Activated CD8-positive, alpha-beta T cell treated with anti-CD3 and anti-CD28 coated beads for 36 hours (primary cell): Measurements from ENCODE around the gene MARF1. TPM values are rescaled to one million over a fixed set of nuclear protein-coding genes. Genes with fewer than 3 reads are reported as not detected.
"Not testable (repeated sequence)": the region's sequence is repeated elsewhere in the genome, so short reads cannot be mapped to it uniquely, and the experiment has no call there.

Source experiments
- ATAC-seq: fragments of 200-7000 bp; cut with Tn5 transposase; one replicate; pipeline ENCODE4 v1.10.0; 2021; ENCODE audit warnings: mild to moderate bottlenecking, moderate library complexity
- CTCF ChIA-PET: fragments of 350-600 bp; sonication (Branson Sonifier 250); formaldehyde crosslinking; loops from one replicate; lab custom pipeline; 2021; ENCODE audit warnings: antibody characterized with exemption; lab: Charles Lee
- POLR2A ChIA-PET: fragments of 350-600 bp; sonication (Branson Sonifier 250); formaldehyde crosslinking; loops from one replicate; lab custom pipeline; 2021; ENCODE audit warnings: antibody characterized with exemption; lab: Charles Lee
- DNase-seq: peaks from one replicate; pipeline ENCODE4 v3.0.0-alpha.2; 2020
- H3K27ac Mint-ChIP-seq: one replicate; pipeline ENCODE4 v1.8.0; 2021; ENCODE audit warnings: mild to moderate bottlenecking, mixed read lengths
- H3K27me3 Mint-ChIP-seq: one replicate; pipeline ENCODE4 v1.8.0; 2021; ENCODE audit warnings: mixed read lengths
- H3K36me3 Mint-ChIP-seq: one replicate; pipeline ENCODE4 v1.8.0; 2021; ENCODE audit warnings: low read depth, mixed read lengths
- H3K4me1 Mint-ChIP-seq: one replicate; pipeline ENCODE4 v1.8.0; 2021; ENCODE audit warnings: low read depth, mixed read lengths
- H3K4me3 Mint-ChIP-seq: one replicate; pipeline ENCODE4 v1.8.0; 2021; ENCODE audit warnings: mild to moderate bottlenecking, moderate library complexity, mixed read lengths
- H3K9me3 Mint-ChIP-seq: one replicate; pipeline ENCODE4 v1.8.0; 2021; ENCODE audit warnings: mixed read lengths
- intact Hi-C: fragments of 100-400 bp; cut with micrococcal nuclease; formaldehyde crosslinking; loops from one replicate; pipeline ENCODE4 v1.10.0; 2022
- total RNA-seq, 2 experiments: library from RNA; stranded (reverse); gene quantifications; one replicate each; pipeline ENCODE4 v1.2.3, GENCODE V29; 2021
- TF ChIP-seq, protein P1 (sequence below): fragments of 200-600 bp; IDR thresholded peaks from one replicate; pipeline ENCODE4 v1.8.0; 2022; ENCODE audit warnings: antibody characterized with exemption, mild to moderate bottlenecking

Gene MARF1
- total RNA-seq, 2 experiments from 2014 or later: 55.7 to 56.0 TPM

DNA sequence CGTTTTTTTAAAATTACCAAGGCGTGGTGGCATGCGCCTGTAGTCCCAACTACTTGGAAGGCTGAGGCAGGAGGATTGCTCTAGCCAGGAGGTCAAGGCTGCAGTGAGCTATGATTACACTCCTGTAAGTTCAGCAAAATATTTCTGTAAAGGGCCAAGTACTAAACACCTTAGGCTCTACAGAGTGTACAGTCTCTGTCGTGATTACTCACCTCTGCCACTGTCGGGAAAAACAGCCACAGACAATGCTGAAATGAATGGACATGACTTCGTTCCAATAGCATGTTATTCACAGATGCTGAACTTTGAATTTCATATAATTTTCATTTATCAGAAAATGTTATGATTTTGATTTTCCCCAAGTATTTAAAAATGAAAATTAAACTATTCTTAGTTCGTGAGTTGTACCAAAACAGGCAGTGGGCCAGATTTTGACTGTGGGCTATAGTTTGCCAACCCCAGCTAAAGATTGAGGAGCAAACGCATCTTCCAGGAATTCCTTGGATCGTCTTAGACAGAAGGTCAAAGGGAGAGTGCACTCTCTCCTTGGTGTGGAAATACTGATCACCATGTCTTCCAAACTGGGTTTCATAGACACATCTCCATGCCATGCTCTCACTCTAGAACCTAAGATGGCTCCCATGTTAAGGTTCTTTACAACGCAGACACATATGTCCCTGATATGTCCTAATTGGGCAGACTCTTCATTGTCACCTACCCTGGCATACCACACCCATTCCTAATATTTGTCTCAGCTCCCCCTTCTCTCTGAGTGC lies 89.5 kb downstream of the MARF1 start:
- ATAC-seq (peak; percentile 20), DNase-seq (peak; percentile 42)
- CTCF ChIA-PET: interaction anchor here (1.0 kb wide), 1 partner anchor 19 kb away, joined by 3 read pairs; no protein-coding TSS in a partner anchor
- Mint-ChIP-seq H3K27me3 (no peaks in the 10 kb centered on the region), H3K4me3 (no peak overlapping the region), H3K9me3 (no peaks in the 10 kb centered on the region), H3K27ac (no peak overlapping the region), H3K4me1 (peaks cover 8% of the 10 kb centered on the region), H3K36me3 (no peaks in the 10 kb centered on the region)
- intact Hi-C loops: no loop called here
- POLR2A ChIA-PET: no interaction called here
- TF ChIP-seq, protein P1, sequence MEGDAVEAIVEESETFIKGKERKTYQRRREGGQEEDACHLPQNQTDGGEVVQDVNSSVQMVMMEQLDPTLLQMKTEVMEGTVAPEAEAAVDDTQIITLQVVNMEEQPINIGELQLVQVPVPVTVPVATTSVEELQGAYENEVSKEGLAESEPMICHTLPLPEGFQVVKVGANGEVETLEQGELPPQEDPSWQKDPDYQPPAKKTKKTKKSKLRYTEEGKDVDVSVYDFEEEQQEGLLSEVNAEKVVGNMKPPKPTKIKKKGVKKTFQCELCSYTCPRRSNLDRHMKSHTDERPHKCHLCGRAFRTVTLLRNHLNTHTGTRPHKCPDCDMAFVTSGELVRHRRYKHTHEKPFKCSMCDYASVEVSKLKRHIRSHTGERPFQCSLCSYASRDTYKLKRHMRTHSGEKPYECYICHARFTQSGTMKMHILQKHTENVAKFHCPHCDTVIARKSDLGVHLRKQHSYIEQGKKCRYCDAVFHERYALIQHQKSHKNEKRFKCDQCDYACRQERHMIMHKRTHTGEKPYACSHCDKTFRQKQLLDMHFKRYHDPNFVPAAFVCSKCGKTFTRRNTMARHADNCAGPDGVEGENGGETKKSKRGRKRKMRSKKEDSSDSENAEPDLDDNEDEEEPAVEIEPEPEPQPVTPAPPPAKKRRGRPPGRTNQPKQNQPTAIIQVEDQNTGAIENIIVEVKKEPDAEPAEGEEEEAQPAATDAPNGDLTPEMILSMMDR: no peak

DNA sequence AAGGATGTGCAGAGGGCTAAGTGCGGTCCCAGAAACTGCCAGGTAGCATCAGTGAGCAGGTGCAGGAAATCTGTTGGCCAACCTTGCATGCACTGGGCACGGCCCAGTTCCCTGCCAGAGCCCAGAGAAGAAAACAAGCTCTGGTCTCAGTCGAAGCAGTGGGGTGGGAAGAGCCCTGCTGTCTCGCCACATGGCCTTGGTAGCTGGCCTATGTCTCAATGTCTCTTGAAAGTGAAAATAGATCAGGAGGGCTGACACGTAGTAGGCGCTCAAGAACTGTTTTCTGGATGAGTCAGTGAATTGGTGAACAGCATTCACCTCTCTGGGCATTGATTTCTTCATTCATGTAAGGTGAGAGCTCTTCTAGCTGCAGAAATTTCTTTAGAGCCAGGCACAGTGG lies 90.4 kb downstream of the MARF1 start:
- DNase-seq (peak; percentile 37), ATAC-seq (peak; percentile 66)
- no peaks in the 10 kb centered on the region for H3K9me3 Mint-ChIP-seq
- H3K27ac Mint-ChIP-seq: no peak overlapping the region
- peaks cover 8% of the 10 kb centered on the region for H3K4me1 Mint-ChIP-seq
- intact Hi-C loops: no loop called here
- ChIA-PET CTCF (interaction anchor here (0.9 to 1.0 kb wide), 2 partner anchors 20 kb away, joined by 3 read pairs; no protein-coding TSS in a partner anchor), POLR2A (no interaction called here)
- H3K36me3 Mint-ChIP-seq: no peaks in the 10 kb centered on the region
- H3K4me3 Mint-ChIP-seq: no peak overlapping the region
- TF ChIP-seq, protein P1: no peak
- no peaks in the 10 kb centered on the region for H3K27me3 Mint-ChIP-seq

DNA sequence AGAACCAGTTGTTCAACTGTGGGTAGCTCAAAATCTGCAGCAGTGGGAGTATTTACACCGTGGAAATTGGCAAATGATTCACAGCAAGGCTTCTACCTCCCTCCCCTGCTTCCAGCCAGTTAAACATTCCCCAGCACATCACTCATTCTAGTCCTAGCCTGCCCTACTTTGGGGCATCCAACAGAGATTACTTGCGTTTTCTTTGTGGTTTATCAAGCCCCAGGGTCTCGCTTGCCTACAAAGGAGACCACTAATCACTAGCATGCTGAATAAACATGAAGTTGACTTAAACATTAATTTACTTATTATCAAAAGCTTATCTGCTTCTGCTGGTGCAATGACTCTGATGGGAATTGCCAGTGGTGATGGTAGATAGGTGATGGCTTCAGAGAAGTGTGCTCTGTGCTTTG lies 94.5 kb downstream of the MARF1 start:
- ATAC-seq (no peak), DNase-seq (no peak)
- Mint-ChIP-seq H3K4me1 (peaks cover 10% of the 10 kb centered on the region), H3K36me3 (no peaks in the 10 kb centered on the region), H3K4me3 (no peak overlapping the region), H3K27me3 (no peaks in the 10 kb centered on the region), H3K9me3 (no peaks in the 10 kb centered on the region), H3K27ac (no peak overlapping the region)
- POLR2A ChIA-PET: interaction anchor here (0.6 to 1.8 kb wide), 3 partner anchors 10 to 26 kb away, joined by 3 to 5 read pairs (median 4); no protein-coding TSS in a partner anchor
- CTCF ChIA-PET: interaction anchor here (1.2 to 1.5 kb wide), 2 partner anchors 8 to 121 kb away, joined by 3 to 4 read pairs; no protein-coding TSS in a partner anchor
- intact Hi-C loops: no loop called here
- TF ChIP-seq, protein P1: no peak

DNA sequence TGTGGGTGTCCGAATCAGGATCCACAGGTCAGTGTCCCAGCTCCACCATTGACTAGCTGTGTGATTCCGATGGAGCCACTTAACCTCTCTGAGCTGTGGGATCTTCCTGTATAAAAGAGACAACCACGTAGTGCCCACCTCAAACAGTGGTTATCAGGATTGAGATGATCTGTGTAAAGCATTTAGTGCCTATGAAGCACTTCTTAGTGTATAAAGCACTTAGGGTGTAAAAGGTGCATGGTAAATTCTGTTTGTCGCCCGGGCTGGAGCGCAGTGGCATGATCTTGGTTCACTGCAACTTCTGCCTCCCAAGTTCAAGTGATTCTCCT lies 95.2 kb downstream of the MARF1 start:
- intact Hi-C loops: no loop called here

DNA sequence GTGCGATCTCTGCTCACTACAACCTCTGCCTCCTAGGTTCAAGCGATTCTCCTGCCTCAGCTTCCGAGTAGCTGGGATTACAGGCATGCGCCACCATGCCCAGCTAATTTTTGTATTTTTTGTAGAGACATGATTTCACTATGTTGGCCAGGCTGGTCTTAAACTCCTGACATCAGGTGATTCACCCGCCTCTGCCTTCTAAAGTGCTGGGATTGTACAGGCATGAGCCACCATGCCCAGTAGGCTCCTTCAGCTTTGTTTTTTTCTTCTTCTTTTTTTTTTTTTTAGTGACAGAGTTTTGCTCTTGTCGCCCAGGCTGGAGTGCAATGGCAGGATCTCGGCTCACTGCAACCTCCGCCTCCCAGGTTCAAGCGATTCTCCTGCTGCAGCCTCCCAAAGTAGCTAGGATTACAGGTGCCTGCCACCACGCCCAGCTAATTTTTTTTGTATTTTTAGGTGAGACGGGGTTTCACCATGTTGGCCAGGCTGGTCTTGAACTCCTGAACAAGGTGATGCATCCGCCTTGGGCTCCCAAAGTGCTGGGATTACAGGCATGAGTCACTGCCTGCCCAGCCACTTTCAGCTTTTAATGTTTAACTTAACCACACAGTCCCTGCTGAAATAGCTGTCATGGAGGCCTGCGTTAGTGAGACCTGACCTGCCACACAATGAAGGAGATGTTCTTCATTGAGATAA lies 95.7 kb downstream of the MARF1 start:
- ATAC-seq, intact Hi-C loops, H3K27me3 Mint-ChIP-seq, DNase-seq, H3K27ac Mint-ChIP-seq, H3K36me3 Mint-ChIP-seq, H3K4me3 Mint-ChIP-seq, H3K9me3 Mint-ChIP-seq, H3K4me1 Mint-ChIP-seq: not testable (repeated sequence)
- ChIA-PET CTCF (interaction anchor here (1.2 to 1.7 kb wide), 2 partner anchors 10 to 119 kb away, joined by 4 to 5 read pairs; no protein-coding TSS in a partner anchor), POLR2A (interaction anchor here (0.6 kb wide), 1 partner anchor 71 kb away, joined by 5 read pairs; no protein-coding TSS in a partner anchor)

More for the DNA sequence above, 95.2 kb downstream of the MARF1 start:
- ChIA-PET POLR2A (interaction anchor here (0.6 kb wide), 1 partner anchor 25 kb away, joined by 3 read pairs; no protein-coding TSS in a partner anchor), CTCF (interaction anchor here (1.2 to 1.7 kb wide), 2 partner anchors 9 to 120 kb away, joined by 4 to 5 read pairs; no protein-coding TSS in a partner anchor)
- Mint-ChIP-seq H3K27me3 (no peaks in the 10 kb centered on the region), H3K27ac (no peak overlapping the region), H3K4me1 (peaks cover 7% of the 10 kb centered on the region), H3K9me3 (no peaks in the 10 kb centered on the region), H3K36me3 (no peaks in the 10 kb centered on the region), H3K4me3 (no peak overlapping the region)
- DNase-seq (no peak), ATAC-seq (no peak)
- TF ChIP-seq, protein P1: no peak
